LNCaP clone FGC (cell line): Measurements from ENCODE around the gene PAX7.

Experiments used
- DNase-seq: peaks from one replicate; pipeline ENCODE4 v3.0.0-alpha.2; 2011; ENCODE audit warnings: low read depth
- H3K4me3 ChIP-seq: 2 replicates; pipeline ENCODE4 v1.5.1; 2011; ENCODE audit warnings: mild to moderate bottlenecking, low read depth, low read length, control low read depth
- CTCF ChIP-seq: IDR thresholded peaks from 2 replicates; pipeline ENCODE4 v1.5.1; 2012; ENCODE audit warnings: mild to moderate bottlenecking; ENCODE audit not compliant: control insufficient read depth, insufficient read depth; ENCODE audit errors: extremely low read depth

Gene PAX7

GRCh38 chr1:18776777-18777176 is 146.1 kb downstream of the PAX7 start:
- no peak for DNase-seq
- no peak for TF ChIP-seq CTCF

GRCh38 chr1:18778437-18778836 is 147.8 kb downstream of the PAX7 start:
- no peak overlapping the region for H3K4me3 ChIP-seq
- DNase-seq = no peak
- no peak for TF ChIP-seq CTCF

More at GRCh38 chr1:18776777-18777176, 146.1 kb downstream of the PAX7 start:
- H3K4me3 ChIP-seq = no peak overlapping the region

- no peak for DNase-seq
- TF ChIP-seq CTCF = no peak
- H3K4me3 ChIP-seq = no peak overlapping the region
Observed at GRCh38 chr1:18781031-18781430, 150.4 kb downstream of the PAX7 start.

- no peak overlapping the region for H3K4me3 ChIP-seq
- no peak for TF ChIP-seq CTCF
- no peak for DNase-seq
Observed at GRCh38 chr1:18783705-18784481, 153.2 kb downstream of the PAX7 start.

GRCh38 chr1:18784482-18784831 is 153.8 kb downstream of the PAX7 start:
- no peak overlapping the region for H3K4me3 ChIP-seq
- no peak for TF ChIP-seq CTCF
- no peak for DNase-seq

- no peak for DNase-seq
- no peak for TF ChIP-seq CTCF
- no peak overlapping the region for H3K4me3 ChIP-seq
Observed at GRCh38 chr1:18786149-18786548, 155.5 kb downstream of the PAX7 start.

- no peak for DNase-seq
- TF ChIP-seq CTCF = no peak
- H3K4me3 ChIP-seq = no peak overlapping the region
Observed at GRCh38 chr1:18787825-18788385, 157.3 kb downstream of the PAX7 start.
